ENCODE results near the gene FAM131C.
"Not testable (repeated sequence)": the region's sequence is repeated elsewhere in the genome, so short reads cannot be mapped to it uniquely, and the experiment has no call there.

Gene FAM131C, protein sequence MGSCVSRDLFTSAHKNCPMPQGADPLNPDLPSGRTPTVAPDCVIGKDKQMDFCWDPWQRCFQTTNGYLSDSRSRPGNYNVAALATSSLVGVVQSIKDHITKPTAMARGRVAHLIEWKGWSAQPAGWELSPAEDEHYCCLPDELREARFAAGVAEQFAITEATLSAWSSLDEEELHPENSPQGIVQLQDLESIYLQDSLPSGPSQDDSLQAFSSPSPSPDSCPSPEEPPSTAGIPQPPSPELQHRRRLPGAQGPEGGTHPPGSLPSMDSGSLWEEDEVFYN

DNA sequence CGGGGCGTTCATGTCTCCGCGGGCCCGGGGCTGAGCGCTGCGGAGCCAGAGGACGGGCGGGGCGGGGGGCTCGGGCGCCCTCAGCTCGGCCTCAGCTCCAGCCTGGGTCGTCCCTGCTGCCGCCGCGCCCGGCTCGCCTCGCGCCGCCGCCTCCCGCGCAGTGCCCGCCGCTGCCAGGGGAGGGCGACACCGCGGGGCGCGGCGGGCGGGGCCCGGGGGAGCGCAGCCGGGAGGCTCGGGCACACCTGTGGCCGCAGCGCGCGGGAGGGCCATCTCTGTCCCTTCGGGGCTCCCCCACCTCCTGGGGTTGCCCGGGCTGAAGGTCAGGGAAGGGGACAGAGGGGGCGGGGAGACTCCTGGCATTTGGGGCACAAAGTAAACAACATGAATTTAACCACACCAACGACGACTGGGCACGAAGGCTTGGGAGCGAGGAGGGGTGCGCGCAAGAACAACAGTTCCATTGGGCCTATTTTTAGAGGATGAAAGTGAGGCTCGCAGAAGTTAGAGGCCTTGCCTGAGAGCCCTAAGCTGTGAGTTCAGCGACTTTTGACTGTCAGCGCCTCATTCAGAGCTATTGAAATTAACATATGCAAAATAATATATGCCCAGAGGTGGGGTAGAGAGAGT lies at the start of gene FAM131C:
Gene FAM131C, minus strand, starts transcription at position 162 of the 630 bp plus-strand sequence. CDS start 209 bp downstream, outside the sequence.
- peak; percentile 57 for DNase-seq

DNA sequence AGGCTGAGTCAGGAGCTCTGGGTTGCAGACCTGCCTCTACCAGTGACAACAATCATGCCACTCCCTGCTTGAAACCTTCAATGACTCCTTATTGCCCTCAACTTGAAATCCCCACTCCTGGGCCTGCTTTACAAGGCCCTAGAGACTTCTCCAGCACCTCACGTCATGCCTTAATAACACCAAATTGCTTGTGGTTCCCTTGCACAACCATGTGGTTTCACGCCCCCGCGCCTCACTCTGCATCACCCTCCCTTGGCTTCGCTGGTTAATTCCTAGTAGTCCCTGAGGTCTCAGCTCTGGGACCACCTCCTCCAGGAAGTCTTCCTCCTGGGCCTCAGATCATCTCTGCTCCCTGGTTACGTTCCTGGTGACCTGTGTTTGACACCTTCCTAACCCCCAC lies 49.5 kb upstream of the FAM131C start:
- peak; percentile 53 for DNase-seq

DNA sequence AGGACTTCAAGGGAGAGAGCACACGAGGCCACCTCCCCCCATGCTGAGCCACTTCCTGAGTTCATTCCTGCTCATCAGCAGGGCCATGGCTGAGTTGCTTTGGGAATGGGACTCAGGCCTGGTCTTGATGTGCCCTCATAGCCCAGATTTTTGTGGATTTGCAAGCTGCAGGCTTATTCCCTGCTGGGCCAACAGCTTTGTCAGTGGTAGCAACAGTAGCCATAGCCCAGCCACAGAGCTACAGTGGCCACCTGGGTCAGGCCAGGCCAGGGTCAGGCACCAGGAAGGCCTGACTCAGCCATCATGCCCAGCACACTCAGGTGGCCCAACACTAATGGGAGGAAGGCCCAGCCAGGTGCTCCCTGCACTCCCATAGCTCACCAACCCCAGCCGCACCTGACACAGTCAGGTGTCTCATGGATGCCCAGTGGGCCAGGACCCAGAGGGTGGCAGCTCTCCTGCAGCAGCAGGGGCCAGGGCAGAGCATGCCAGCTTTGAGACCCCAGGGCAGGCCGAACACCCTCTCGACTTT lies 49.0 kb upstream of the FAM131C start:
- peak; percentile 56 for DNase-seq

DNA sequence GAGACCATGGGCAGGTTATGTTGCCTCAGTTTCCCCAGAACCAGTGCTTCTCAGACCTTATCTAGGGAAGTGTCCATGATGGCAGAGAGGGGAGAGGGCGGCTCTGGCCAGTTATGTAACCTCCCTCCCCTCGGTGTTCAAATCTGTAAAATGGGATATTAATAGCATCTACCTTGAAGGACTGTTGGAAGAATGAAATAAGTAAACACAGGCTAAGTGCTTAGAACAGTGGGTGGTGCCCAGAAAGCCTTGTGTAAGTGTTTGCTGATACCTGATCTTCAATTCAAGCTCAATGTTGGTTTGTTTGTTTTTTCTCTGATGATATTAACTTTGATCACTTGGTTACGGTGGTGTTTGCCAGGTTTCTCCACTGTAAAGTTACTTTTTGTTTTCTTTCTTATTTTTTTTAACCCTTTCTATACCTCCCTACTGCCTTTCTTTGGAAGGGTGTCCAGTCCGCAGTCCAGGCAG lies 47.5 kb upstream of the FAM131C start:
- DNase-seq, result no peak

DNA sequence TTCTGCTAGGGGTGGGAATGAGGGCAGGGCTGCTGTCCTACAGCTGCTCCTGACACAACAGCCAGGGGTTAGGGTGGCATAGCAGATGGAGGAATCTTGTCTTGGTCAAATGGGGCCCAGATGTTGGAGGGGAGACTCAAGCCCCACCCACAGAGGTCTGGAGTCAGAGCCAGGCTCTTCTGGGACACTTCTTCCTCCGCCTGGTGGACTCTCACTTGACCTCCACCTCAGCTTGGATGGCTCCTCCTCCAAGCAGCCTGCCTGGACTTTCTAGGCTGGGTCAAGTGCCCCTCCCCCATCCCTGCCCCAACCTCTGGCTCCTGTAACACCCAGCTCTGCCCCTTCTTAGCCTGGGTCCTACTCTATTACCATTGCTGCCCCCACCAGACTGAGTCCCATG lies 47.0 kb upstream of the FAM131C start:
- DNase-seq, result peak; percentile 65

DNA sequence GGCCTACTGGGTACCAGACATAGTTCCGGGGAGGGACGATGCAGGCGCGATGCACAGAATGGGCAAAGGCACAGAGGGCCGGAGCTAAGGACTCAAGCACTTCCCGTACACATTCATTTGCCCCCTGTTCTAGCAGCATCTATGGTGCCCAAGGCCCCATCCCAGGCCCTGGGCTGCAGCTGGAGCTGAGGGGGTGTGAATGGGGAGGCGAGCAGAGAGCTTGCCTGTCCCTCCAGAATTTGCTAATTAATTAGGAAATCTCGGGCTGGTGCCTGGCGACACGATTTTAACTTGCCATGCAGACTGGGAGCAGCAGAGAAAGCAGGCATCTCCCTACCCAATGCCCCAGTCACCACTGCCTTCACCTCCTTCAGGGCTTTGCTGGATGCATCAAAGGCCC lies 46.5 kb upstream of the FAM131C start:
- no peak for DNase-seq

DNA sequence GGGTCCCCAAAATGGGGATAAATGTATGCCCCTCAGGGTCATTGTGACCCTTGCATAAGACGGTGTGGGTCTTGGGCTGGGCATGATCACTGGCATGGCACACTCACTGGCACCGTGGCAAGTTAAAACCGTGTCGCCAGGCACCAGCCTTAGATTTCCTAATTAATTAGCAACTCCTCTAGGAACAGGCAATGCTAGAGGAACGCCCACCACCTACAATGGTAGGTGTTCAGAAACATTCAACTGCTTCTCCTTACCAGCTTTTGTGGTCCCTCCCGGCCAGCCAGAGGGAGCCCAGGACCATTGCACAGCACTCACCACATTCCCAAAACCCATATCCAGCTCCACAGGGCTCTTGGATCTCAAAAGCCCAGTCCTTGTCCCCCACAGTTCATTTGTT lies 46.1 kb upstream of the FAM131C start:
- DNase-seq, result no peak

DNA sequence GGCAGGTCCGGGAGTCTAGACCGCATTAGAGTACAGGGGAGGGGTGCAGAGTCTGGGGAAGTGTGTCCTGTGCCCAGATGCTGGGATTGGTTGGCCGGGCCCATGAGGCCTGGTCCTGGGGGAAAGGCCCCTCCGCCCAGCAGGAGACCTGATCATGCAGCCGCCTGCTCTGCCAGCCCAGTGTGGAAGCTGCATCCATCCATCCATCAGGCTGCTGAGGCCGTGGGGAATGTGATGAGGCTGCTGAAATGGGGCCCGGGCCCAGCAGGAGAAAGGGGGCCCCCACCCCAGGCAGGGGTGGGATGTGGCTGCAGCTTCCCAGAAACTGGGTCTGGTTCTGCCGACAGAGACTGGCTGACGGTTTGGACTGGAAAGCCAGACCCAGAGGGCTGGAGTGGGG lies 45.3 kb upstream of the FAM131C start:
- DNase-seq, result peak; percentile 54

DNA sequence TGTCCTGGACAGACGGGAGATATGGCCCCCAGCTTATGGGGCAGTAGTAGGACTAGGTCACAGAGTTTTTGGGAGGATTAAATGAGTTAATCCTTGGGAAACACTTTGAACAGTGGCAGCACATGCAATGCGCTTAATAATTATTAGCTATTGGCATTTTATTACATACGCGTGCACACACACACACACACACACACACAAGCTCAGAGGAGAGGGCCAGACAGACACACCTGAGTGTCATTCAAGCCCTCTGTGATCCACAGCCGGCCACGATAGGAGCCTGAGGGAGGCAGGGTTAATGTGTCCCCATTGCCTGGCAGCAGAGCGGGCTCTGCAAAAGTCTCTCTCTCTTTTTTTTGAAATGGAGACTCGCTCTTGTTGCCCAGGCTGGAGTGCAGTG lies 44.5 kb upstream of the FAM131C start:
- no peak for DNase-seq

DNA sequence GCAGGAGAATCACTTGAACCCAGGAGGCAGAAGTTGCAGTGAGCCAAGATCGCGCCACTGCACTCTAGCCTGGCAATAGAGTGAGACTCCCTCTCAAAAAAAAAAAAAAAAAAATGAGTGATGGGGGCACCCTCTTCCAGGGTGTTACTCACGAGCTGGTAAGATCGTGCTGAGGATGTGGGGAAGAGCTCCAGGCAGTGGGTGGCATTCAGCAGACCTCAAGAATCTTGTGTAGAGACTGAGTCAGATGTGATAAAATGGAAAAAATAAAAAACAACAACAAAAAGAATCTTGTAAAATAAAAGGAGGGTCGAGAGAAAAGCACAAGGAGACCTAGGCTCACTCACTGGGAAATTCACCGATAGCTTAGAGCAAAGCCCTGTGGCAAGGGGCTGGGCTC lies 43.9 kb upstream of the FAM131C start:
- no peak for DNase-seq

DNA sequence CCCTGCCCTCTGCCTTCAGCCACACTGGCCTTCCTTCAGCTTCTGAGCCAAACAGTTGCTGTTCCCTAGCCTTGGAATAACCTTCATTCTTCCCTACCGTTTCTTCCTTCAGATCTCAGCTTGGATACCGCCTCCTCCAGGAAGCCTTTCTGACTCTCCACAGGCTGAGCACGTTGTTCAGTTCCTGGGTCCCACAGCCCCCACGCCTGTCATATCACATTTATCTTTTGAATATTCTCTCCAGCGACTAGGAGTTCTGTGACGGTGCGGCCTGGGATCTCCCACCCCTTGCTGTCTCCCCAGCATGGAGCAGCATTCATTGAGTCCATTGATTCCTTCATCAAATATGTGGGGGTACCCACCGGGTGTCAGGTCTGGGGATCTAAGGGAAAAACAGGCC lies 43.2 kb upstream of the FAM131C start:
- DNase-seq, result no peak

DNA sequence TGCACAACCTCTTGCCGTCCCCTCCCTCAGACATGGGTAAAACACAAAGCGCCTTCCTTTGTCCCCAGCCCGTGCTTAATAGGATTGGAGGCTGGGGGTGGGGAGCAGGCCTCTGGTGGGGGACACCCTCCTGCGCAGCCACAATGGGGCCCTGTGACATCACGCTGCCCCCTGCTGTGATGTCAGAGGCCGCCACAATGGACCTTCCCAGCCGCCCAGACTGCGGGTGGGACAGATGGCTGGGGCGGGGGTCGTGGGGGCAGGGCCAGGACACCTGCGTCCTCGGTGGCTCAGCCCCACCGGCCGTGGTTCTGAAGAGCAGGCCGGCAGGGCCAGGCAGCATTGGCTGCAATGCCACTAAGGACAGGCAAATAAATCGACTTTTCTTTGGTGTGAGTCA lies 42.6 kb upstream of the FAM131C start:
- peak; percentile 59 for DNase-seq

DNA sequence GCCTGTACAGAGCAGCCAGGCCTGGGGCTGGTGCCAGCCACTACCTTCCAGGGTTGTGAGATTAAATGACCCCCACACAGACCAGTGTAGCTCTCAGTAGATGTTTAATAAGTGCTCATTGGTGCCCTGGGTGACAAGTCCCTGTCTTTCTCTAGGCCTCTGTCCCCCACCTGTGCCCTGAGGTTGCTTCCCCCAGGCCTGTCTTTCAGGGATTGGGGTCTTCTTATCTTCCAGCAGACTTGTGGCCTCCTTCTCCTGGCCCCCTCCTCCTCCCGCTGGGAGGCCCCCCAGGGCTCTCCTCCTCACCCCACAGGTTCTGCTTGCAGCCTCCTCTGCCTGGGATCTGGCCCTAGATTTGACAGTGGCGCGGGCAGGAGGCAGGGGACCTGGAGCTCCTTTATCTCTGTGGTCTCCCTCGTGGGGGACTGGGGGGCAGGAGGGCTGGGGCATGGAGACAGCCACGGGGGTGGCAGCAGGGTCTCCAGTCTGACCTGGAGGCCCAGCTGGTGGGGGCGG lies 42.1 kb upstream of the FAM131C start:
- no peak for DNase-seq

DNA sequence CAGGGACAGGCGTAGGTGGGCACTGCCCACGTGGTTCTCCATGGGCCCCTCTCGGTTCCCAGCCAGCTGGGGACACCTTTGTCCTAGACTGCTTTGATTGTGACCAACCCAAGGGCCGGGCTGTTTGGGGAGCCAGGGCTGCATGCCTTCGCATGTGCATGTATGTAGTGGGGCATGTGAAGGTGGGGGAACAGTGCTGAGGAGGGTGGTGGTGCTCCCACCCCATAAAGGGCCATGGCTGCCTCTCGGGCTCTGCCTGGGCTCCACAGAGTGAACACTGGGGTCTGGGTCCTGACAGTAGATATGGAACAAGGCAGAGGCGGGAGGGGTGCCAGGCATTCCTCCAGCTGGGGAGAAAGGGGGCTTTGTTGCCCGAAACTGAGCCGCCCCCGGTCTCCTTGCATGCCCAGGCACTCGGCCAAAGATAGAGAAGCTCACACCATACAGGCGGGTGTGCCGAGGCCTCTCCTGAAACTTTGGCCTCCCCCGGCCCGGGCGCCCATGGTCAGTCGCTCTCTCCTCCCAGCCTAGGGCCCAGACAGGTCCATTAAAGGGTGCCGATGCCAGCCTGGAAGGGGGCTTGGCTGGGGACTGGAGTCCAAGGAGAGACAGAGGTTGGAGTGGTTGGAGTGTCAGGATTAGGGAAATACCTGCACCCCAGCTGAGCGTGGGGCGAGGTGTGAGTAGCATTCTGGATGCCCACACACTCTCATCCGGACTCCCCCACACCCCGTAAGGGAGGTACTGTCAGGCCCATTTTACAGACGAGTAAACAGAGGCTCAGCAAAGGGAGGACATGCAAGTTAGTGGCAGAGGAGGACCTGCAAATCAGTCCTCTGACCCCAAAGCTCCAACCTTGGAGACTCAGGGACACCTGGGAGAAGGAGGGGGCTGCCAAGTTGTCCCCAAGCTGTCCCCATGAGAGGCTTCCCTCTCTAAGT lies 41.3 kb upstream of the FAM131C start:
- DNase-seq, result no peak

DNA sequence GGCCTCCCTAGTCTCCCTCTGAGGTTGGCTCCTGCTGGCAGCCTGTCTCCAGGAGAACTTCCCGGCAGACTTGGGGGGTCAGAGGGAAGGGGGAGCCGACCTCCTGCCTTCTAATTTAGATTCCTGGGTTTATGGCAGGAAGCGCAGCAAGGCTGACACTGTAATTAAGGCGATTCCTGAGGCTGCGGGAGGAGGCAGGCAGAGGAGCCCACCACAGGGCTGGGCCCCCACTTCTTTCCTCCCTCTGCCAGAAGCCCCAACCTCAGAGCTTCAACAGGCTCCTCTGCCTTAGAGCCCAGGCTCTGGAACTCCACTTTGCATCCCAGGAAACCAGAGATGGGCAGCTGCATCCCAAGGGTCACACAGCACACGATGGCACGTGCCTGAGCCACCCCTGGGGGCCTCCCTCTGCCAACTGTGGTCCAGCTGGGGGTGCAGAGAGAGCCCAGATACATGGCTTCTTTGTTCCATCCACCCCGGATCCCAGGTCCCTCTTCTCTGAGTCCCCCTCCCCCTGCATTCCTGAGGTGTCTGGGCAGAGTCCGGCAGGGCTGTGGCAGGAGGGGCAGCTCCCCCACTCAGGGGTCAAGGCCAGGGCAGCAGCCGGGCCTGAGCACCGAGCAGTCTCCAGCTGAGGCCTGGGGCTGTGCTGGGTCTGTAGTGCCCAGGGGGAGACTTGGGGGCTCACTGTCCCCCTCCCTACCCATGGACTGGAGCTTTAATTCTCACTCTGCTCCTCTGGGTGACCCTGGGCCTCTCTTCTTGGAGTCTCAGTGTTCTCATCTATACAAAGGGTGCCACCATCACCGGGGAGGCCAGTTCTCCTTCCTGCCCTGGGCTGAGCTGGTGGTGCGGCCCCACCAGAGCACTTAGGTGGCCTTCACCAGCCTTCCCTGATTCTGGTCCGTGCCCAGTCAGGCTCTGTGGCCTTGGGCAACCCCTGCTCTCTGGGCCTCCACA lies 39.4 kb upstream of the FAM131C start:
- peak; percentile 78 for DNase-seq

DNA sequence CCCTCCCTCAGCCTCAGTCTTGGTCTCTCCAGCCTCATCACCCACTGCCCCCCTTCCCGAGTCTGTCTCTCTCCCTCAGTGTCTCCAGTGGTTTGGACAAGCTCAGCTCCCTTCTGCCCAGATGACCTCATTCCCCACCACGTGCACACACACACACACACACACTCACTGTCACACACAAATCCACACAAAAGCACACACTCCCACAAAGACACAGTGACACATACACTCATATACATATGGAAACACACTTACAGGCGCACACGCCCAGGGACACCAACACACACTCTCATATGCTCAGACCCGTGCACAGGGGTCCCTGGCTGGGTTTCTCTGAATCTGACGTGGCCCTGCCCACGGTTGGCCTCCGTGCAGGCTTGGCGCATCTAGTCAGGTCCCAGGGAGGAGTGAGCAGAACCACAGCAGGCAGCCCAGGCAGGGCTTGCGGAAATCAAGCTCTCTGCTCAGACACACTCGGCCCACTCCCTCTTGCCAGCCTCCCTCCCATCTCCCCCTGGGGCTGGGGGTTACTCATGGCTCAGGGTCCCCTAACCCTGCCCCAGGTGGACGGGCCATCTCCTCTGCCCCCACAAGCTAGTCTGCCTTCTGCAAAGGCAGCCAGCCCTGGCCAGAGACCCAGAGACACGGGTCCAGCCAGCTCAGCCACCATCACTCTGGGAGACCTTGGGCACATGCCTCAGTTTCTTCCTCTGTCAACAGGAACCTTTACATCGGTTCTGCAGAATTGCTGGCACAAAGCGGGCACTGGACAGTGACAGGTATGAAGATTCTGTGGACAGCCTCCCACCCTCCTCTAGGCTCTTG lies 38.5 kb upstream of the FAM131C start:
- DNase-seq, result no peak

DNA sequence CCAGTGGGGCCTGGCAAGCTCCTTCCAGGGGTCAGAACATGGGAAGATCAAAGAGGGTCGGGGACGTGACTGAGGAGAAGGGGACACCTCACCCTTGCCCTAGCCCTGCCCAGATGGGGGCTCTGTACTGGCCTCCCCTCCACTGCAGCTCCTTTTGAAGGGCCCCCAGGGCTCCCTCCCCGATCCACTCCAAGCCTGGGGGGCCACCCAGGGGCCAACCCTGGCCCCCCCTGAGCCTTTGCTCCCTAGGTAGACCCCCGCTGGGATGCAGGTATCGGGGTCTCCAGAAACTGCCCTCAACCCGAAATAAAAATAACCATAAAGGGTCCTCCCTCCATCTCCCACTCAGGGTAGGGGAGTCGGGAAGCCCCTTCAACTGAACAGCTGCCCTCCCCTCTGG lies 37.4 kb upstream of the FAM131C start:
- DNase-seq, result peak; percentile 36

DNA sequence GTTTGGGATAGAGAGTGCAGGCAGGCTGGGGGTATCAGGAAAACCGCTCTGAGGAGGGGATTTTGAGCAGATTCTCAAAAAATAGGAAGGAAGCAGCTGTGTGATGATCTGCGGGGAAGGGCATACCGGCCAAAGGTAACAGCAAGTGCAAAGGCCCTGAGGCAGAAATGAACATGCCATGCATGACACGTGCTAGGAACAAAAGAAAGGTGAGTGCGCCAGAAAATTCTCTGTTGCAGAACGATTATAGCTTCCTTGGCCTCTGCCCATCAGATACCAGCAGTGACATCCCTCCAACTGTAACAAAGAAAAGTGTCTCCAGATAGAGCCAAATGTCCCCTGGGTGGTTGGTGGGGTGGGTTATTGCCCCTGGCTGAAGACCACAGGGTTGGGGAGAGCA lies 37.0 kb upstream of the FAM131C start:
- DNase-seq, result no peak

DNA sequence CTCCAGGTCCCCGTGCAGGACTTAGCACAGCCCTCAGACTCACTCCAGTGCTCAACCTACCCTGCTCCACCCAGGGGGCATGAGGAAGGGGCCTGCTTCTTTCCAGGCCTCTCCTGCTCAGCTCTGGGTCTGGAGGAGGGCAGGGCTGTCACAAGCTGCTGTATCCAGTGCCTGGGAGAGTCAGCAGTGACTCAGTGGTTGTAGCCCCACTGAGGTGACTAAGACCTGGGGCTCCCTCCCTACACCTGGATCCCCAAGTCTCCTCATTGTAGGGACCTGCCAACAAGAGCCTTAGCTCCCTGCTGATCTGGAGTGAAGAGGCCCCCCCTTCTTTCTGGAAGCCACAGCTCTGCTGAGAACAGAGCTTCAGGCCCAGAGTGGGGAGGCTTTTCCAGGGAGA lies 36.1 kb upstream of the FAM131C start:
- peak; percentile 47 for DNase-seq

DNA sequence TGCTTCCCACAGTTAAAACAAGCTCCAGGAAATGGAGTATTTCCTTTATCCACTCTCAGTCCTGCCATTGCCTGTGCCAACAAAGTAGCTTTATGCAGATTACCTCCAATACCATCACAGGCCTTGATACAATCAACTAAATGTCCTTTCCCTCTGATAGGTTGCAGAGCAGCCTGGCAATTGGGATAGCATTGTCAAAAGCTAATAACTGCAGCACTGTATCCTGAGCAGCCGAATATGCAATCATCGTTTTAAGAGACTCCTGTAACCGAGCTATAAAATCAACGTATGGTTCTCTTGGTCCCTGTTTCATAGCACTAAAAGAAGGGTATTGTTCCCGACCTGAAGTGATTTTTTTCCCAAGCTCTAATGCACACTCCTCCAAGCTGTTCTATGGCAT lies 33.6 kb upstream of the FAM131C start:
- not testable (repeated sequence) for DNase-seq

DNA sequence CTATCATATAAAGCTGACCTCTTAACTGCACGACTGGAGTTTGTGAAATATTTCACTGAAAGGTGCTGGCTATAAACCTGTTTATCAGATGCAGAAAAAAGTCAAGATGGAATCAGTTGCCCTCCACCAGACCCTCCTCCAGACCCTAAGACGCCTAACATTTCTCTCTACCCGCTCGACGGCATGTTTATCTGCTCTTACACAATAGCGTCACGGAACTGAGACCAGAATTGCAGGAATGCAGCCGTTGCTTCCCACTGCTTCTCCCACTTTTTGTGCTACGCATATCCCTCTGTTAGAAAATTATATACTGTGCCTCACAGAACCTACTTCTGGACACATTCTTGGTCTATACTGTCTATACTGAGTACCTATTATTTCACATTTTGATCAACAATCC lies 28.2 kb upstream of the FAM131C start:
- DNase-seq, result peak; percentile 42

Data from islet precursor cell (in vitro differentiated cells).